Parathyroid adenoma (tissue), 2 donors: ENCODE results near the gene AKNA.

Experiments used
- H2AFZ ChIP-seq: fragments of 300-600 bp; sonication (generic); one replicate; pipeline ENCODE4 v1.7.0; 2017; ENCODE audit warnings: antibody characterized with exemption, mild to moderate bottlenecking
- H3K27ac ChIP-seq: fragments of 300-600 bp; sonication (generic); one replicate; pipeline ENCODE4 v1.7.0; 2017
- H3K27me3 ChIP-seq: fragments of 300-600 bp; sonication (generic); one replicate; pipeline ENCODE4 v1.7.0; 2017; ENCODE audit warnings: low read length; ENCODE audit not compliant: control insufficient read depth, insufficient read depth
- H3K36me3 ChIP-seq: fragments of 300-600 bp; sonication (generic); one replicate; pipeline ENCODE4 v1.7.0; 2017; ENCODE audit warnings: low read length; ENCODE audit not compliant: control insufficient read depth, insufficient read depth
- H3K4me1 ChIP-seq: fragments of 300-600 bp; sonication (generic); one replicate; pipeline ENCODE4 v1.7.0; 2017; ENCODE audit warnings: control low read depth
- H3K4me2 ChIP-seq: fragments of 300-600 bp; sonication (generic); one replicate; pipeline ENCODE4 v1.7.0; 2017; ENCODE audit warnings: low read length
- H3K4me3 ChIP-seq: fragments of 300-600 bp; sonication (generic); one replicate; pipeline ENCODE4 v1.7.0; 2017; ENCODE audit warnings: low read depth, low read length
- H3K79me2 ChIP-seq: fragments of 300-600 bp; sonication (generic); one replicate; pipeline ENCODE4 v1.7.0; 2017; ENCODE audit warnings: control low read depth
- H3K9ac ChIP-seq: fragments of 300-600 bp; sonication (generic); one replicate; pipeline ENCODE4 v1.7.0; 2017; ENCODE audit warnings: mild to moderate bottlenecking
- H3K9me3 ChIP-seq: fragments of 300-600 bp; sonication (generic); one replicate; pipeline ENCODE4 v1.7.0; 2017; ENCODE audit warnings: low read length; ENCODE audit not compliant: control insufficient read depth
- CTCF ChIP-seq: fragments of 300-600 bp; sonication (generic); IDR thresholded peaks from one replicate; pipeline ENCODE4 v1.7.0; 2017; ENCODE audit warnings: antibody characterized with exemption, mild to moderate bottlenecking
- donor health status: primary hyperparathyroidism.

The AKNA gene

GRCh38 chr9:114308361-114308950, 79.3 kb downstream of the AKNA start:
- Histone ChIP-seq H3K27me3 (no peaks in the 10 kb centered on the region), H3K9ac (no peak overlapping the region), H3K79me2 (no peaks in the 10 kb centered on the region), H3K36me3 (no peaks in the 10 kb centered on the region), H3K27ac (no peak overlapping the region), H3K9me3 (no peaks in the 10 kb centered on the region), H3K4me3 (no peak overlapping the region), H3K4me1 (no peaks in the 10 kb centered on the region), H2AFZ (no peak overlapping the region), H3K4me2 (no peak overlapping the region)
- TF ChIP-seq CTCF = no peak

GRCh38 chr9:114307899-114308267, 79.9 kb downstream of the AKNA start:
- Histone ChIP-seq H3K4me3 (no peak overlapping the region), H2AFZ (no peak overlapping the region), H3K36me3 (no peaks in the 10 kb centered on the region), H3K4me2 (no peak overlapping the region), H3K27me3 (no peaks in the 10 kb centered on the region), H3K9me3 (no peaks in the 10 kb centered on the region), H3K9ac (no peak overlapping the region), H3K4me1 (no peaks in the 10 kb centered on the region), H3K79me2 (no peaks in the 10 kb centered on the region), H3K27ac (no peak overlapping the region)
- TF ChIP-seq CTCF = no peak

GRCh38 chr9:114304416-114305188, 83.2 kb downstream of the AKNA start:
- Histone ChIP-seq H2AFZ (no peak overlapping the region), H3K9me3 (no peaks in the 10 kb centered on the region)

GRCh38 chr9:114303977-114304376, 83.8 kb downstream of the AKNA start:
- H3K36me3 ChIP-seq = no peaks in the 10 kb centered on the region
- no peak overlapping the region for H3K4me2 ChIP-seq
- no peak overlapping the region for H2AFZ ChIP-seq
- H3K9ac ChIP-seq = no peak overlapping the region
- no peaks in the 10 kb centered on the region for H3K4me1 ChIP-seq
- H3K79me2 ChIP-seq = no peaks in the 10 kb centered on the region
- H3K27me3 ChIP-seq = no peaks in the 10 kb centered on the region
- no peak for TF ChIP-seq CTCF
- no peak overlapping the region for H3K27ac ChIP-seq
- no peak overlapping the region for H3K4me3 ChIP-seq
- H3K9me3 ChIP-seq = no peaks in the 10 kb centered on the region

More at GRCh38 chr9:114304416-114305188, 83.2 kb downstream of the AKNA start:
- H3K4me3 ChIP-seq = no peak overlapping the region
- no peaks in the 10 kb centered on the region for H3K27me3 ChIP-seq
- H3K27ac ChIP-seq = no peak overlapping the region
- no peak overlapping the region for H3K9ac ChIP-seq
- no peaks in the 10 kb centered on the region for H3K4me1 ChIP-seq
- no peaks in the 10 kb centered on the region for H3K36me3 ChIP-seq
- H3K4me2 ChIP-seq = no peak overlapping the region
- no peaks in the 10 kb centered on the region for H3K79me2 ChIP-seq
- TF ChIP-seq CTCF = no peak

GRCh38 chr9:114303571-114303970, 84.2 kb downstream of the AKNA start:
- Histone ChIP-seq H3K27ac (no peak overlapping the region), H3K9me3 (no peaks in the 10 kb centered on the region), H3K79me2 (no peaks in the 10 kb centered on the region), H3K9ac (no peak overlapping the region), H3K27me3 (no peaks in the 10 kb centered on the region), H3K4me1 (no peaks in the 10 kb centered on the region), H3K4me2 (no peak overlapping the region), H3K36me3 (no peaks in the 10 kb centered on the region), H3K4me3 (no peak overlapping the region), H2AFZ (no peak overlapping the region)
- no peak for TF ChIP-seq CTCF
